Peyer's patch (tissue), 4 donors: ENCODE results near the gene DUSP9. TPM values are rescaled to one million over a fixed set of nuclear protein-coding genes. Genes with fewer than 3 reads are reported as not detected.
"Not testable (repeated sequence)": the region's sequence is repeated elsewhere in the genome, so short reads cannot be mapped to it uniquely, and the experiment has no call there.

Source experiments
- DNase-seq, 3 donors: peaks; one replicate each; pipeline ENCODE4 v3.0.0-alpha.2; 2017 to 2019
- H3K27ac ChIP-seq, 4 donors: fragments of 200-600 bp; sonication (generic); one replicate each; pipeline ENCODE4 v1.5.1; 2016 to 2019
- H3K27me3 ChIP-seq, 2 donors: fragments of 200-600 bp; sonication (generic); one replicate each; pipeline ENCODE4 v1.5.1; 2019
- H3K36me3 ChIP-seq, 3 donors: fragments of 200-600 bp; sonication (generic); one replicate each; pipeline ENCODE4 v1.5.1; 2016 to 2019
- H3K4me1 ChIP-seq, 4 donors: fragments of 200-600 bp; sonication (generic); one replicate each; pipeline ENCODE4 v1.5.1; 2016 to 2019
- H3K4me3 ChIP-seq, 4 donors: fragments of 200-600 bp; sonication (generic); 1 replicate in 3 of 4; 2 replicates in 1 of 4; pipeline ENCODE4 v1.5.1; 2016 to 2019; ENCODE audit warnings: mild to moderate bottlenecking in 1 of 4
- H3K9me3 ChIP-seq, 4 donors: fragments of 200-600 bp; sonication (generic); one replicate each; pipeline ENCODE4 v1.5.1; 2016 to 2019; ENCODE audit warnings: mild to moderate bottlenecking in 1 of 4
- CTCF ChIP-seq, 6 experiments: fragments of 450-650 bp in 4 of 6; fragments of 200-600 bp in 2 of 6; sonication (generic) in 1 of 6; IDR thresholded peaks; one replicate each; pipeline ENCODE4 v1.5.1; 2017 to 2019; ENCODE audit warnings: antibody characterized with exemption in 6 of 6, mild to moderate bottlenecking in 3 of 6, moderate library complexity in 1 of 6
- POLR2A ChIP-seq, 2 donors: fragments of 450-650 bp; IDR thresholded peaks; one replicate each; pipeline ENCODE4 v1.5.1; 2017; ENCODE audit warnings: antibody characterized with exemption in 2 of 2, mild to moderate bottlenecking in 2 of 2, moderate library complexity in 2 of 2
- small RNA-seq, 2 donors: library from RNA; depleted of rRNA; stranded (forward); fragments of <200 nt; gene quantifications; one replicate each; pipeline ENCODE3, GENCODE V24; 2016
- total RNA-seq, 4 donors: library from RNA; depleted of rRNA; stranded (reverse); fragments of >200 nt; gene quantifications; one replicate each; pipeline ENCODE4 v1.1.0, GENCODE V29; 2016

The DUSP9 gene
- total RNA-seq, 4 donors from 2014 or later: not detected

- peak in 2 of 3 donors; percentile 66 to 80 for DNase-seq
- peaks cover 0 to 29% (median 0%) of the 10 kb centered on the region in 4 donors for H3K4me1 ChIP-seq
Observed at GRCh38 chrX:153699784-153700371, 52.9 kb downstream of the DUSP9 start.

GRCh38 chrX:153700376-153700945, 53.5 kb downstream of the DUSP9 start:
- H3K27ac ChIP-seq: peak overlapping the region in 3 of 4 donors; percentile 66 to 90 (median 90)
- H3K36me3 ChIP-seq: peaks cover 0 to 24% (median 0%) of the 10 kb centered on the region in 3 donors
- TF ChIP-seq POLR2A (IDR thresholded peaks at IDR 0.05) (no peak), CTCF (IDR thresholded peaks at IDR 0.05) (no peak)
- no peak for DNase-seq
- no peaks in the 10 kb centered on the region for H3K9me3 ChIP-seq
- no peak overlapping the region for H3K4me3 ChIP-seq
- no peaks in the 10 kb centered on the region for H3K27me3 ChIP-seq
- peaks cover 0 to 29% (median 0%) of the 10 kb centered on the region in 4 donors for H3K4me1 ChIP-seq

More at GRCh38 chrX:153699784-153700371, 52.9 kb downstream of the DUSP9 start:
- TF ChIP-seq POLR2A (IDR thresholded peaks at IDR 0.05): peak in 1 of 2 donors; percentile 17
- H3K27me3 ChIP-seq, H3K9me3 ChIP-seq, H3K4me3 ChIP-seq: not testable (repeated sequence)
- Histone ChIP-seq H3K36me3 (peaks cover 0 to 24% (median 0%) of the 10 kb centered on the region in 3 donors), H3K27ac (peak overlapping the region in 3 of 4 donors; percentile 66 to 90 (median 90))

Small RNA genes lying within 50 kb of the gene (small RNA-seq; reads per million reads assigned to genes)
- gene RN7SL687P: 0 reads per million in 2 donors

Other genes starting within 250 kb of the DUSP9 start
- gene PNMA6E, start 245.9 kb upstream of the DUSP9 start, total RNA-seq: not detected
- gene ZFP92, start 235.7 kb upstream of the DUSP9 start, total RNA-seq: 1 to 10 TPM in 1 of 4 donors, under 1 TPM in 3; 0.19 to 2.3 (median 0.81) TPM
- gene TREX2, start 201.1 kb upstream of the DUSP9 start, total RNA-seq: 1 to 10 TPM in 3 of 4 donors, not detected in 1; 1.1 to 3.1 (median 3.0) TPM
- 100 to 1,000 TPM in 1 of 4 donors, 10 to 100 TPM in 2, 1 to 10 TPM in 1; 8.2 to 156 (median 16.0) TPM for gene HAUS7, start 176.6 kb upstream of the DUSP9 start, total RNA-seq
- gene BGN, start 152.2 kb upstream of the DUSP9 start, total RNA-seq: 10 to 100 TPM in 3 of 4 donors, 1 to 10 TPM in 1; 2.5 to 28.9 (median 11.7) TPM
- gene ATP2B3, start 129.6 kb upstream of the DUSP9 start, total RNA-seq: not detected
- 10 to 100 TPM; 19.0 to 33.3 (median 20.6) TPM for gene CCNQ, start 48.1 kb upstream of the DUSP9 start, total RNA-seq
- 10 to 100 TPM in 1 of 4 donors, 1 to 10 TPM in 2, not detected in 1; 2.0 to 44.8 (median 6.1) TPM for gene PNCK, start 26.6 kb downstream of the DUSP9 start, total RNA-seq
- gene SLC6A8, start 40.7 kb downstream of the DUSP9 start, total RNA-seq: 100 to 1,000 TPM in 3 of 4 donors, 10 to 100 TPM in 1; 36.3 to 562 (median 146) TPM
- gene BCAP31, start 77.2 kb downstream of the DUSP9 start, total RNA-seq: 100 to 1,000 TPM in 2 of 4 donors, 10 to 100 TPM in 2; 45.4 to 148 (median 101) TPM
- 10 to 100 TPM; 14.9 to 94.2 (median 68.0) TPM for gene ABCD1, start 77.7 kb downstream of the DUSP9 start, total RNA-seq
- gene PLXNB3, start 117.0 kb downstream of the DUSP9 start, total RNA-seq: 10 to 100 TPM in 1 of 4 donors, 1 to 10 TPM in 3; 2.7 to 25.6 (median 7.6) TPM
- gene SRPK3, start 133.8 kb downstream of the DUSP9 start, total RNA-seq: 1 to 10 TPM in 1 of 4 donors, not detected in 3; 1.7 TPM
- gene IDH3G, start 147.2 kb downstream of the DUSP9 start, total RNA-seq: 100 to 1,000 TPM; 108 to 153 (median 126) TPM
- 100 to 1,000 TPM in 1 of 4 donors, 10 to 100 TPM in 3; 90.0 to 113 (median 96.4) TPM for gene SSR4, start 147.5 kb downstream of the DUSP9 start, total RNA-seq
- 1 to 10 TPM; 1.2 to 8.3 (median 2.4) TPM for gene PDZD4, start 183.3 kb downstream of the DUSP9 start, total RNA-seq
- gene L1CAM, start 239.0 kb downstream of the DUSP9 start, total RNA-seq: 1 to 10 TPM; 1.8 to 7.4 (median 4.6) TPM